Peyer's patch (tissue), 4 donors: Measurements from ENCODE around the gene TCF3. TPM values are rescaled to one million over a fixed set of nuclear protein-coding genes. Genes with fewer than 3 reads are reported as not detected.
"Not testable (repeated sequence)": the region's sequence is repeated elsewhere in the genome, so short reads cannot be mapped to it uniquely, and the experiment has no call there.

Source experiments
- DNase-seq, 3 donors: peaks; one replicate each; pipeline ENCODE4 v3.0.0-alpha.2; 2017 to 2019
- H3K27ac ChIP-seq, 4 donors: fragments of 200-600 bp; sonication (generic); one replicate each; pipeline ENCODE4 v1.5.1; 2016 to 2019
- H3K27me3 ChIP-seq, 2 donors: fragments of 200-600 bp; sonication (generic); one replicate each; pipeline ENCODE4 v1.5.1; 2019
- H3K36me3 ChIP-seq, 3 donors: fragments of 200-600 bp; sonication (generic); one replicate each; pipeline ENCODE4 v1.5.1; 2016 to 2019
- H3K4me1 ChIP-seq, 4 donors: fragments of 200-600 bp; sonication (generic); one replicate each; pipeline ENCODE4 v1.5.1; 2016 to 2019
- H3K4me3 ChIP-seq, 4 donors: fragments of 200-600 bp; sonication (generic); 1 replicate in 3 of 4; 2 replicates in 1 of 4; pipeline ENCODE4 v1.5.1; 2016 to 2019; ENCODE audit warnings: mild to moderate bottlenecking in 1 of 4
- H3K9me3 ChIP-seq, 4 donors: fragments of 200-600 bp; sonication (generic); one replicate each; pipeline ENCODE4 v1.5.1; 2016 to 2019; ENCODE audit warnings: mild to moderate bottlenecking in 1 of 4
- CTCF ChIP-seq, 6 experiments: fragments of 450-650 bp in 4 of 6; fragments of 200-600 bp in 2 of 6; sonication (generic) in 1 of 6; IDR thresholded peaks; one replicate each; pipeline ENCODE4 v1.5.1; 2017 to 2019; ENCODE audit warnings: antibody characterized with exemption in 6 of 6, mild to moderate bottlenecking in 3 of 6, moderate library complexity in 1 of 6
- POLR2A ChIP-seq, 2 donors: fragments of 450-650 bp; IDR thresholded peaks; one replicate each; pipeline ENCODE4 v1.5.1; 2017; ENCODE audit warnings: antibody characterized with exemption in 2 of 2, mild to moderate bottlenecking in 2 of 2, moderate library complexity in 2 of 2
- total RNA-seq, 4 donors: library from RNA; depleted of rRNA; stranded (reverse); fragments of >200 nt; gene quantifications; one replicate each; pipeline ENCODE4 v1.1.0, GENCODE V29; 2016

Gene TCF3
- 100 to 1,000 TPM in 1 of 4 donors, 10 to 100 TPM in 3; 49.2 to 112 (median 80.3) TPM for total RNA-seq

- Histone ChIP-seq H3K27me3 (no peaks in the 10 kb centered on the region), H3K27ac (peak within 1 kb of the TSS; percentile 95 to 100 (median 100)), H3K4me3 (peak within 1 kb of the TSS; percentile 70 to 99 (median 92)), H3K9me3 (no peaks in the 10 kb centered on the region), H3K36me3 (peaks cover 0 to 3% (median 0%) of the 10 kb centered on the region in 3 donors), H3K4me1 (peaks cover 0 to 21% (median 13%) of the 10 kb centered on the region in 4 donors)
- peak; percentile 99 for DNase-seq
- peak; percentile 55 to 85 for TF ChIP-seq POLR2A (IDR thresholded peaks at IDR 0.05)
- TF ChIP-seq CTCF (IDR thresholded peaks at IDR 0.05) = peak in 1 of 6 experiments; percentile 19
These were observed at the start of gene TCF3 for GRCh38 chr19:1652471-1653299. TSS of gene TCF3 (minus strand) at chr19:1652615. CDS start at chr19:1650248, 2,367 bp downstream.

- no peak overlapping the region for H3K27ac ChIP-seq
- no peak for DNase-seq
- TF ChIP-seq CTCF (IDR thresholded peaks at IDR 0.05) (no peak), POLR2A (IDR thresholded peaks at IDR 0.05) (no peak)
- H3K36me3 ChIP-seq = no peaks in the 10 kb centered on the region
- H3K9me3 ChIP-seq = no peaks in the 10 kb centered on the region
- H3K27me3 ChIP-seq = peaks cover 0 to 17% of the 10 kb centered on the region in 2 donors
- no peaks in the 10 kb centered on the region for H3K4me1 ChIP-seq
- no peak overlapping the region for H3K4me3 ChIP-seq
These were observed 48.6 kb upstream of the TCF3 start for GRCh38 chr19:1700733-1701663.

- Histone ChIP-seq H3K9me3 (no peaks in the 10 kb centered on the region), H3K27ac (no peak overlapping the region), H3K27me3 (peaks cover 0 to 17% of the 10 kb centered on the region in 2 donors), H3K4me3 (no peak overlapping the region), H3K4me1 (no peaks in the 10 kb centered on the region), H3K36me3 (no peaks in the 10 kb centered on the region)
- TF ChIP-seq CTCF (IDR thresholded peaks at IDR 0.05) = no peak
- TF ChIP-seq POLR2A (IDR thresholded peaks at IDR 0.05) = no peak
- DNase-seq = no peak
These were observed 47.8 kb upstream of the TCF3 start for GRCh38 chr19:1699998-1700732.

GRCh38 chr19:1699386-1699785 lies 47.0 kb upstream of the TCF3 start:
- H3K36me3 ChIP-seq = no peaks in the 10 kb centered on the region
- H3K27ac ChIP-seq = no peak overlapping the region
- no peaks in the 10 kb centered on the region for H3K9me3 ChIP-seq
- peaks cover 0 to 17% of the 10 kb centered on the region in 2 donors for H3K27me3 ChIP-seq
- no peak overlapping the region for H3K4me3 ChIP-seq
- TF ChIP-seq CTCF (IDR thresholded peaks at IDR 0.05) (no peak), POLR2A (IDR thresholded peaks at IDR 0.05) (no peak)
- H3K4me1 ChIP-seq = no peaks in the 10 kb centered on the region
- no peak for DNase-seq

- TF ChIP-seq POLR2A (IDR thresholded peaks at IDR 0.05) = no peak
- no peak for TF ChIP-seq CTCF (IDR thresholded peaks at IDR 0.05)
- Histone ChIP-seq H3K4me1 (no peaks in the 10 kb centered on the region), H3K4me3 (no peak overlapping the region), H3K36me3 (no peaks in the 10 kb centered on the region), H3K9me3 (no peaks in the 10 kb centered on the region), H3K27ac (no peak overlapping the region), H3K27me3 (peaks cover 0 to 17% of the 10 kb centered on the region in 2 donors)
- no peak for DNase-seq
These were observed 46.2 kb upstream of the TCF3 start for GRCh38 chr19:1698636-1699035.

GRCh38 chr19:1695481-1695880 lies 43.1 kb upstream of the TCF3 start:
- H3K27ac ChIP-seq, H3K4me3 ChIP-seq, H3K27me3 ChIP-seq, DNase-seq, H3K9me3 ChIP-seq, H3K36me3 ChIP-seq, H3K4me1 ChIP-seq: not testable (repeated sequence)
